Neural cell (in vitro differentiated cells): ENCODE results near the gene PCED1B. TPM values are rescaled to one million over a fixed set of nuclear protein-coding genes. Genes with fewer than 3 reads are reported as not detected.

Experiments
- H2AFZ ChIP-seq: fragments of 200-600, 300-800 bp; sonication (generic), shearing (Covaris generic); 2 replicates; pipeline ENCODE4 v1.6.0; 2014; ENCODE audit warnings: low read depth, mild to moderate bottlenecking, antibody characterized with exemption, low read length, moderate library complexity
- H3F3A ChIP-seq: fragments of 200-600 bp; shearing (Covaris generic); 2 replicates; pipeline ENCODE4 v1.6.1; 2016; ENCODE audit warnings: mild to moderate bottlenecking, moderate library complexity, mixed read lengths, antibody characterized with exemption, low read length; ENCODE audit not compliant: insufficient read depth, poor library complexity, severe bottlenecking
- H3K27ac ChIP-seq: fragments of 200-600, 300-800 bp; sonication (generic), shearing (Covaris generic); 2 replicates; pipeline ENCODE4 v1.5.1; 2014; ENCODE audit warnings: mild to moderate bottlenecking, low read length, moderate library complexity
- H3K27me3 ChIP-seq: fragments of 300-800, 200-600 bp; sonication (generic), shearing (Covaris generic); 2 replicates; pipeline ENCODE4 v1.6.0; 2014; ENCODE audit warnings: mild to moderate bottlenecking, low read depth, low read length, moderate library complexity; ENCODE audit not compliant: insufficient read depth
- H3K36me3 ChIP-seq: fragments of 300-800, 200-600 bp; sonication (generic), shearing (Covaris generic); 2 replicates; pipeline ENCODE4 v1.5.1; 2014; ENCODE audit warnings: mild to moderate bottlenecking, antibody characterized with exemption, low read length, moderate library complexity; ENCODE audit not compliant: insufficient read depth
- H3K4me2 ChIP-seq: fragments of 300-800, 200-600 bp; sonication (generic), shearing (Covaris generic); 2 replicates; pipeline ENCODE4 v1.6.0; 2014; ENCODE audit warnings: mild to moderate bottlenecking, low read length
- H3K4me3 ChIP-seq: fragments of 300-800, 200-600 bp; sonication (generic), shearing (Covaris generic); 2 replicates; pipeline ENCODE4 v1.5.1; 2014; ENCODE audit warnings: mild to moderate bottlenecking, low read length, moderate library complexity
- H3K79me2 ChIP-seq: fragments of 200-600 bp; shearing (Covaris generic); replicated peaks from 2 replicates; pipeline ENCODE4 v1.6.0; 2014; ENCODE audit warnings: mild to moderate bottlenecking, low read length, moderate library complexity; ENCODE audit not compliant: insufficient read depth
- H3K9ac ChIP-seq: fragments of 300-800, 200-600 bp; sonication (generic), shearing (Covaris generic); 2 replicates; pipeline ENCODE4 v1.6.1; 2016; ENCODE audit warnings: mild to moderate bottlenecking, low read length, mixed read lengths
- H3K9me2 ChIP-seq: fragments of 200-600 bp; shearing (Covaris generic); 2 replicates; pipeline ENCODE4 v1.6.1; 2016; ENCODE audit warnings: mild to moderate bottlenecking, low read length, mixed read lengths; ENCODE audit not compliant: insufficient read depth
- H3K9me3 ChIP-seq: fragments of 200-600, 300-800 bp; sonication (generic), shearing (Covaris generic); 2 replicates; pipeline ENCODE4 v1.6.1; 2016; ENCODE audit warnings: mild to moderate bottlenecking, mixed run types, low read length, moderate library complexity, mixed read lengths
- H4K20me1 ChIP-seq: fragments of 200-600 bp; shearing (Covaris generic); 2 replicates; pipeline ENCODE4 v1.6.1; 2016; ENCODE audit warnings: mild to moderate bottlenecking, mixed run types; ENCODE audit not compliant: insufficient read depth
- CTCF ChIP-seq: fragments of 450-650 bp; IDR thresholded peaks from 2 replicates; pipeline ENCODE4 v1.5.1; 2014; ENCODE audit warnings: antibody characterized with exemption, mild to moderate bottlenecking, moderate library complexity; ENCODE audit not compliant: poor library complexity, severe bottlenecking
- EP300 ChIP-seq: fragments of 450-650 bp; conservative IDR thresholded peaks from 2 replicates; pipeline ENCODE4 v1.6.1; 2014; ENCODE audit warnings: antibody characterized with exemption, mild to moderate bottlenecking, moderate library complexity; ENCODE audit not compliant: poor library complexity, severe bottlenecking
- EZH2 ChIP-seq: fragments of 200-600, 300-800 bp; shearing (Covaris generic), sonication (generic); IDR thresholded peaks from 2 replicates; pipeline ENCODE4 v1.6.1; 2014; ENCODE audit warnings: antibody characterized with exemption, low read length, borderline replicate concordance, mild to moderate bottlenecking; ENCODE audit not compliant: insufficient read depth, poor library complexity, severe bottlenecking
- MXI1 ChIP-seq: fragments of 450-650 bp; conservative IDR thresholded peaks from 2 replicates; pipeline ENCODE4 v1.6.1; 2014; ENCODE audit warnings: antibody characterized with exemption, mild to moderate bottlenecking; ENCODE audit not compliant: poor library complexity, severe bottlenecking
- POLR2AphosphoS5 ChIP-seq: IDR thresholded peaks from 2 replicates; pipeline ENCODE4 v1.6.1; 2012
- RAD21 ChIP-seq: fragments of 450-650 bp; conservative IDR thresholded peaks from 2 replicates; pipeline ENCODE4 v1.6.1; 2014; ENCODE audit warnings: antibody characterized with exemption, mild to moderate bottlenecking, moderate library complexity
- REST ChIP-seq: IDR thresholded peaks from 2 replicates; pipeline ENCODE4 v1.6.1; 2012; ENCODE audit warnings: borderline replicate concordance
- SMC3 ChIP-seq: fragments of 450-650 bp; conservative IDR thresholded peaks from 2 replicates; pipeline ENCODE4 v1.6.1; 2014; ENCODE audit warnings: antibody characterized with exemption, mild to moderate bottlenecking, moderate library complexity; ENCODE audit not compliant: poor library complexity
- TAF1 ChIP-seq: IDR thresholded peaks from 2 replicates; pipeline ENCODE4 v1.6.1; 2012; ENCODE audit warnings: low read depth
- polyA plus RNA-seq: library from polyadenylated mRNA; depleted of rRNA; stranded (reverse); fragments of >200 nt; gene quantifications from 2 replicates; pipeline ENCODE4 v1.2.3, GENCODE V29; 2014

Gene PCED1B
- polyA plus RNA-seq, 1 donor from 2014 or later, result not detected

- H3K4me3 ChIP-seq, result no peak overlapping the region
- no peaks in the 10 kb centered on the region for H3F3A ChIP-seq
- TF ChIP-seq EZH2, result no peak
- no peak for TF ChIP-seq POLR2AphosphoS5
- TF ChIP-seq EP300, result no peak
- TF ChIP-seq CTCF, result no peak
- TF ChIP-seq SMC3, result no peak
- no peak for TF ChIP-seq RAD21
- TF ChIP-seq TAF1, result no peak
- TF ChIP-seq MXI1, result no peak
- TF ChIP-seq REST, result no peak
- peaks cover 27% of the 10 kb centered on the region for H3K27me3 ChIP-seq
- H3K27ac ChIP-seq, result no peak overlapping the region
- H3K9ac ChIP-seq, result no peak overlapping the region
- no peaks in the 10 kb centered on the region for H3K9me2 ChIP-seq
- no peaks in the 10 kb centered on the region for H3K9me3 ChIP-seq
- H3K4me2 ChIP-seq, result no peak overlapping the region
- no peaks in the 10 kb centered on the region for H3K79me2 ChIP-seq
- no peaks in the 10 kb centered on the region for H3K36me3 ChIP-seq
- H2AFZ ChIP-seq, result no peak overlapping the region
- no peaks in the 10 kb centered on the region for H4K20me1 ChIP-seq
Observed at GRCh38 chr12:47077206-47078085, 2.0 kb upstream of the PCED1B start.

GRCh38 chr12:47078086-47078395 is 1.4 kb upstream of the PCED1B start:
- peaks cover 27% of the 10 kb centered on the region for H3K27me3 ChIP-seq
- H3K4me3 ChIP-seq, result no peak overlapping the region
- no peak overlapping the region for H2AFZ ChIP-seq
- no peaks in the 10 kb centered on the region for H3K9me2 ChIP-seq
- no peaks in the 10 kb centered on the region for H3F3A ChIP-seq
- H3K27ac ChIP-seq, result no peak overlapping the region
- H4K20me1 ChIP-seq, result no peaks in the 10 kb centered on the region
- no peaks in the 10 kb centered on the region for H3K9me3 ChIP-seq
- no peaks in the 10 kb centered on the region for H3K79me2 ChIP-seq
- H3K36me3 ChIP-seq, result no peaks in the 10 kb centered on the region
- H3K9ac ChIP-seq, result no peak overlapping the region
- TF ChIP-seq REST (no peak), CTCF (no peak), EZH2 (no peak), SMC3 (no peak), MXI1 (no peak), TAF1 (no peak), POLR2AphosphoS5 (no peak), EP300 (no peak), RAD21 (no peak)
- no peak overlapping the region for H3K4me2 ChIP-seq
